Measurements from ENCODE around the gene TMCC3.

- TF ChIP-seq CTCF (IDR thresholded peaks at IDR 0.05; ENCODE audit: low read length) (no peak), EZH2 (IDR thresholded peaks at IDR 0.05; ENCODE audit: borderline replicate concordance, low read length) (no peak)
Observed at GRCh38 chr12:94534278-94534677, 116.1 kb downstream of the TMCC3 start.

Data from OCI-LY1 (cell line).